Vagina (tissue), 2 donors: Measurements from ENCODE around the gene NT5E. TPM values are rescaled to one million over a fixed set of nuclear protein-coding genes. Genes with fewer than 3 reads are reported as not detected.

Source experiments
- DNase-seq, 2 donors: peaks; one replicate each; pipeline ENCODE4 v3.0.0-alpha.2; 2017; ENCODE audit errors: extremely low spot score in 2 of 2
- H3K27ac ChIP-seq: fragments of 200-600 bp; sonication (generic); one replicate; pipeline ENCODE4 v1.5.1; 2019
- H3K27me3 ChIP-seq: fragments of 200-600 bp; sonication (generic); one replicate; pipeline ENCODE4 v1.5.1; 2019
- H3K36me3 ChIP-seq, 2 donors: fragments of 200-600 bp; sonication (generic); one replicate each; pipeline ENCODE4 v1.5.1; 2017 to 2019
- H3K4me1 ChIP-seq: fragments of 200-600 bp; sonication (generic); one replicate; pipeline ENCODE4 v1.5.1; 2019
- H3K4me3 ChIP-seq, 2 donors: fragments of 200-600 bp; sonication (generic); 1 replicate in 1 of 2; 2 replicates in 1 of 2; pipeline ENCODE4 v1.5.1; 2016 to 2019
- H3K9me3 ChIP-seq: fragments of 200-600 bp; sonication (generic); one replicate; pipeline ENCODE4 v1.5.1; 2019
- POLR2A ChIP-seq, 2 donors: fragments of 450-650 bp; IDR thresholded peaks; one replicate each; pipeline ENCODE4 v1.6.1; 2017; ENCODE audit warnings: antibody characterized with exemption in 2 of 2, mild to moderate bottlenecking in 2 of 2, moderate library complexity in 2 of 2
- POLR2AphosphoS5 ChIP-seq, 2 donors: sonication (generic); formaldehyde crosslinking; IDR thresholded peaks; one replicate each; pipeline ENCODE4 v1.9.0; 2017; ENCODE audit warnings: antibody characterized with exemption in 2 of 2, mild to moderate bottlenecking in 2 of 2, low read depth in 1 of 2; ENCODE audit not compliant: insufficient read depth in 1 of 2
- intact Hi-C: fragments of 100-400 bp; cut with DNase I; formaldehyde crosslinking; loops from one replicate; pipeline ENCODE4 v1.15.1; 2023
- total RNA-seq: library from RNA; depleted of rRNA; stranded (reverse); fragments of >200 nt; gene quantifications from one replicate; pipeline ENCODE4 v1.2.3, GENCODE V29; 2016
- TF ChIP-seq, protein P1 (sequence below), 3 experiments: fragments of 450-650 bp in 2 of 3; fragments of 200-600 bp in 1 of 3; sonication (generic) in 1 of 3; IDR thresholded peaks; one replicate each; pipeline ENCODE4 v1.5.1; 2017 to 2019; ENCODE audit warnings: antibody characterized with exemption in 3 of 3, mild to moderate bottlenecking in 2 of 3, moderate library complexity in 2 of 3

Gene NT5E
- total RNA-seq, 1 donor from 2014 or later, result 87.2 TPM

DNA sequence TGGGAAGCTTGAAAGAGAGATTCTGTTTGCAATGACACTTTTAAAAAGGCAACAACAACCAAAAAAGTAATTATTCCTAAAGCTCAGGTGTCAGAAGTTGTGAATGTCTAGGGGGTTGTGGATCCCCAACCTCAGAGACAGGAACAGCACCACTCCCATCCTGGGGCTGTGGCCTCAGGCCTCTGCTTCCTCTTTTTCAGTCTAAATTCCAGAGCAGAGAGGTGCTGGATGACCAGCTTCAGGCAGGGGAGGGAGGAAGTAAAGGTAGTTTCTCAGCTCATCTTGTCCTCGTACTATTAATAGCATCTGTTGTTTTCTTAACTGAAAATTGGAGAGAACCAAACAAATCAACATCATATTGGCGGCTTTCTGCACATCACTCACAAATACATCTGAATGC, 8.3 kb downstream of the NT5E start:
- H3K36me3 ChIP-seq, result no peaks in the 10 kb centered on the region
- H3K27me3 ChIP-seq, result no peaks in the 10 kb centered on the region
- H3K27ac ChIP-seq, result peak overlapping the region; percentile 61
- intact Hi-C loops, result no loop called here
- H3K4me3 ChIP-seq, result no peak overlapping the region
- DNase-seq, result no peak
- no peaks in the 10 kb centered on the region for H3K9me3 ChIP-seq
- peaks cover 74% of the 10 kb centered on the region for H3K4me1 ChIP-seq
- TF ChIP-seq POLR2A (IDR thresholded peaks at IDR 0.05) (no peak), POLR2AphosphoS5 (IDR thresholded peaks at IDR 0.05; ENCODE audit: insufficient read depth in 1 of 2, low read depth in 1 of 2) (no peak)
- TF ChIP-seq, protein P1, sequence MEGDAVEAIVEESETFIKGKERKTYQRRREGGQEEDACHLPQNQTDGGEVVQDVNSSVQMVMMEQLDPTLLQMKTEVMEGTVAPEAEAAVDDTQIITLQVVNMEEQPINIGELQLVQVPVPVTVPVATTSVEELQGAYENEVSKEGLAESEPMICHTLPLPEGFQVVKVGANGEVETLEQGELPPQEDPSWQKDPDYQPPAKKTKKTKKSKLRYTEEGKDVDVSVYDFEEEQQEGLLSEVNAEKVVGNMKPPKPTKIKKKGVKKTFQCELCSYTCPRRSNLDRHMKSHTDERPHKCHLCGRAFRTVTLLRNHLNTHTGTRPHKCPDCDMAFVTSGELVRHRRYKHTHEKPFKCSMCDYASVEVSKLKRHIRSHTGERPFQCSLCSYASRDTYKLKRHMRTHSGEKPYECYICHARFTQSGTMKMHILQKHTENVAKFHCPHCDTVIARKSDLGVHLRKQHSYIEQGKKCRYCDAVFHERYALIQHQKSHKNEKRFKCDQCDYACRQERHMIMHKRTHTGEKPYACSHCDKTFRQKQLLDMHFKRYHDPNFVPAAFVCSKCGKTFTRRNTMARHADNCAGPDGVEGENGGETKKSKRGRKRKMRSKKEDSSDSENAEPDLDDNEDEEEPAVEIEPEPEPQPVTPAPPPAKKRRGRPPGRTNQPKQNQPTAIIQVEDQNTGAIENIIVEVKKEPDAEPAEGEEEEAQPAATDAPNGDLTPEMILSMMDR (IDR thresholded peaks at IDR 0.05), result no peak

DNA sequence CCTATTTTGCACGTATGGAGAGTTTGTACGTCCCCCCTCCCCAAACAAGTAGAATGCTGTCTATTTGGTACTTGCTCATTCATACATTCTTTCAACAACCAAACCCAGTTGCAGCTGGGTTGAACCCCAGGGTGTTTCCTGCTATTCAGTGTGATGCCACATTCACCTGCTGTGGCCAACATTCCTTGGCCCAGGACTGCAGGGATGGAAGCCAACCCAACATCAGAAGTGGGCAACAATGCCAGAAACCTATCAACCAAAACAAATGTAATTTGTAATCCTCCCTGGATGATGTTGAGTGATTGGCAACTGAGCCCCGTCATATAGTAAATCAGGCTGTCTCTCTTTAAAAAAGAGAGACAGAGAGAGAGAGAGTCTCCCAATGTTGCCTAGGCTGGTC, 8.9 kb downstream of the NT5E start:
- peaks cover 73% of the 10 kb centered on the region for H3K4me1 ChIP-seq
- intact Hi-C loops, result no loop called here

GRCh38 chr6:85459224-85459901, 9.5 kb downstream of the NT5E start:
- Histone ChIP-seq H3K4me3 (no peak overlapping the region), H3K4me1 (peaks cover 74% of the 10 kb centered on the region), H3K9me3 (no peaks in the 10 kb centered on the region), H3K27me3 (no peaks in the 10 kb centered on the region), H3K27ac (peak overlapping the region; percentile 83), H3K36me3 (no peaks in the 10 kb centered on the region)
- intact Hi-C loops, result no loop called here
- no peak for DNase-seq
- TF ChIP-seq POLR2A (IDR thresholded peaks at IDR 0.05) (no peak), POLR2AphosphoS5 (IDR thresholded peaks at IDR 0.05; ENCODE audit: insufficient read depth in 1 of 2, low read depth in 1 of 2) (peak in 1 of 2 donors; percentile 14)
- TF ChIP-seq, protein P1 (IDR thresholded peaks at IDR 0.05), result no peak

More for the DNA sequence above, 8.9 kb downstream of the NT5E start:
- Histone ChIP-seq H3K36me3 (no peaks in the 10 kb centered on the region), H3K27ac (peak overlapping the region; percentile 61), H3K4me3 (no peak overlapping the region), H3K27me3 (no peaks in the 10 kb centered on the region), H3K9me3 (no peaks in the 10 kb centered on the region)
- TF ChIP-seq, protein P1 (IDR thresholded peaks at IDR 0.05), result no peak
- TF ChIP-seq POLR2AphosphoS5 (IDR thresholded peaks at IDR 0.05; ENCODE audit: insufficient read depth in 1 of 2, low read depth in 1 of 2) (no peak), POLR2A (IDR thresholded peaks at IDR 0.05) (no peak)
- DNase-seq, result no peak

DNA sequence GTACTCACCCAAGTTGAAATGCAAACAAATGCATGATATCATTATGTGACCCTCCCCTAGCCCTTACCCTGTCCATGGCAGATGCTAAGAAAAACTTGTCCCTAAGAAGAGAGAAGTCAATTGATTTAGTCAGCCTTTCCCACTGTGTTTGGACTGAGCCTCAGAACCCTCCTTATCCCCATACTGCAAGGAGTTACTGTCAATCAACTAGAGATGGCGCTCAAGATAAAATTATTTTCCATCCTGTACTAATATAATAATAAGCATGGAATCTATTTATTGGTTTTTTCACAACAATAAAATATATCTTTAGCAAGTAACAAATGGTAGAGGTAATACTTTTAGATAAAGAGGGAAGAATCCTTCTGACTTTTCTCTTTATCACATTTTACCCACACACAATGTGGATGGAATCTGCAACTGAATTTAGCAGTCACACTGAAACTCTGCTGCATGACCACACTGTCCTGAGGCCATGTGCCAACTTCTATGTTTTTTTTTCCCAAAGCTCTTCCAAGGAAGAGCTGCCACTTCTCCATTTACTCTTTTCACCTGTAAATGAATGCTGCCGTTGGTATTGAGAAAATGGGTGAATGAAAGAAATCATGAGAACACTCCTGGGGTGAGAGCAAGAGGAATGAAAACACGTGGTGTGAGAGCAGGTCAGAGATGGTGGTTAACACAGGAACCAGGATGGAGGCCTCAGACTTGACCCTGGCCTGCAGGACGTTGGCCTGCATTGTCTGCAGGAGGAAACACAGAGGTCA, 10.5 kb downstream of the NT5E start:
- no peaks in the 10 kb centered on the region for H3K27me3 ChIP-seq
- intact Hi-C loops, result loop anchor here (10.0 kb wide), 1 partner anchor 696 kb away; the partner anchor contains the start of gene TBX18
- no peak for DNase-seq
- TF ChIP-seq POLR2AphosphoS5 (IDR thresholded peaks at IDR 0.05; ENCODE audit: insufficient read depth in 1 of 2, low read depth in 1 of 2) (no peak), POLR2A (IDR thresholded peaks at IDR 0.05) (no peak)
- TF ChIP-seq, protein P1 (IDR thresholded peaks at IDR 0.05), result no peak
- H3K36me3 ChIP-seq, result no peaks in the 10 kb centered on the region
- no peaks in the 10 kb centered on the region for H3K9me3 ChIP-seq
- peak overlapping the region; percentile 83 for H3K27ac ChIP-seq
- H3K4me1 ChIP-seq, result peaks cover 83% of the 10 kb centered on the region
- H3K4me3 ChIP-seq, result no peak overlapping the region
